ENCODE results near the gene APBA2.
"Not testable (repeated sequence)": the region's sequence is repeated elsewhere in the genome, so short reads cannot be mapped to it uniquely, and the experiment has no call there.

The APBA2 gene

DNA sequence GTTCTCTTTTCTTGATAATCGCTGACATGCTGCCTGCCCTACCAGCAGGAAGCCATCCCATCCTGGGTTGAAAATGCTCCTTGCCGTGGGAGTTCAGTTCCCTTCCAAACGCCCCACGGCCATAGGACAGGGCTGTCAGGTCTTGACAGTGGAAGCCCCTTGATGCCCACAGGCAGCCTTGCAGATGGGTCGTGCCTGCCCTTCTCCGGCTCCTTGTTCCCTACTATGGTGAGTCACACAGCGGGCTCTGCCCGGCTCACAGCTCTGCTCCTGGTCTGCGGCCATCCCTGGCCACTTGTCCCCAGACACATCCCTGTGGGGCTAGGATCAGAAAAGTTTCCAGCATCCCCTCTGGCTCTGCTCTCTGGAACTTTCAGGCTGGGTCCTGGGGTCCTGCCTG, 6.2 kb upstream of the APBA2 start:
- no peak for DNase-seq

DNA sequence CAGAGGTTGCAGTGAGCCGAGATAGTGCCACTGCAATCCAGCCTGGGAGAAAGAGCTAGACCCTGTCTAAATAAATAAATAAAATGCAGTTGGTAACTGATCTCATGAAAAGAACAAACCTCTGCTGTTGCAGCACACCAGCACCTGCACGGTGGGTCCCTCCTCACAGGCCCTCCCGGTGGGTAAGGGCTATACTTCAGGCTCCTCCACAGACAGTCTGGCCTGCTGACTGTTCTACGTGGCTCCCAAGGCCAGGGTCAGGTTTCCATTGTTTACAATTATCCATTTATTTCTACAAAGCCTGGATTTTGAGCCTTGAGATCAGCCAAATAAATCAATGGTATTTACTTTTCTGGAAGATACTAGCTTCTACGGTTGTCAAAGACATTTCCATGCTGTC, 5.1 kb upstream of the APBA2 start:
- no peak for DNase-seq

DNA sequence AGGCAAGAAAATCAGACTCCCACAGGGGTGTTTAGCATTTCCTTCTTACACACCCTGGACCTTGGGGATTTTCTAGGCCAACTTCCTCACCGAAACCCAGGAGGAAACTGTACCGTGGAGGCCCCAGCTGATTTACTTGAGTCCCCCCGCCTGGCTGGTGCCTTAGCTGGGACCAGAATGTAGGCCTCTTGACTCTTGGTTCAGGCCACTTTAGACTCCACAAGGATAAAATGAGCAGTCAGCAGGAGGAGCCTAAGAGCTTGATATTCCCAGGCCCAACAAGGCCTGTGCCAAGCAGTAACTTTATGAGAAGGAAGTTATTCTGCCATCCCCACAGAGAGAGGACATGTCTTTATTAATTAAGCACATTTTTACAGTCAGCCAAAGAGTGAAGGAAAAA, 4.6 kb upstream of the APBA2 start:
- no peak for DNase-seq

DNA sequence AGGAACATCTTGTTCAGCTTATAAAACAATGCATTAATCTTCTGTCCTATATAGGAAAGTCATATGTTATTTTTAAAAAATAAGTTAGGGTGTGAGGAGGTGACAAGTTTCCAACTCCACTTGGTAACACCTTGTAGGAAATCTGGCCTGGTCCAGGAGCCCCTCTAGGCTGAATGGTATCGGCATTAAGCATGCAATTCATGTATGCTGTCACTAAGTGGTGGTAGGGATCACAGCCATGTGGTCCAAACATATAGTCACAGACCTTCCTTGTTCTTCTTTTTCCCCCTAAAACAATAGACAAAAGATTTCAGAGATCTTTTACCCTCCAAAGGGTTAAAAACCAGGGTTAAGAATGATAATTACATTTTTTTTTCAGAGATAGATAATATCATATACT, 4.2 kb upstream of the APBA2 start:
- DNase-seq, result no peak

DNA sequence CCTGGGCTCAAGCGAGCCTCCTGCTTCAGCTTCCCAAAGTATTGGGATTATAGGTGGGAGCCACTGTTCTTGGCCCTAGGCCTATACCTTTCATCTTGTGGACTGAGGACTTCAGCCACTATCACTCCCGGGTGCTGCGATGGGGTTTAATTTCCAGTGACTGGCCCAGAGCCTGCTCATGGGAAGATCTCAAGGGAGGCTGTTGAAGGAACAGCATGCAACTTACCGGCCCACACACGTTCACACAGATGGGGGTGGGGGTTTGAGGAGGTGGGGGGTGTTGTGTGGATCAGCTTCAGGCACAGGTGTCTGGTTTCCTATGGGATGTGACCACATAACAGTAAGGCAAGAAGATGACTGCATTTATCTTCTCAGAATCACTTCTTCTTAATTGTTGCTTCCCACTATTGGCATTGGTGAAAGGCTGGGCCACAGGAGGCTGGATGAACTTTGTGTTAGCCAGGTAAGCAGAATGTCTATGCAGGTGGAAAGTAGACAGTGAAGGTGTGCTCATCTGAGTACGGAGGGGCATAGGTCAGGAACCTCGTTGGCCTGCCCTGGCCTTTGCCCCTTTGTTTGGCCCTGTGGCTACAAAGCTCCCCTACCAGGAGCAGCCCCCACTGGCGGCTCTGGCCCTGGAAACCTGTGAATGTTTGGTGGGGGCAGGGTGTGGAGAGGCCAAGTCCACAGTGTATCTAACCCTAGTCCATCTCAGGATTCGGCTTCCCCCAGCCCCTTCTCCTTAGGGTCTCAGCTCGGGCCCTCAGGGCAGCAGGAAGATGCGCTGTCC, 1.4 kb upstream of the APBA2 start:
- DNase-seq, result no peak

DNA sequence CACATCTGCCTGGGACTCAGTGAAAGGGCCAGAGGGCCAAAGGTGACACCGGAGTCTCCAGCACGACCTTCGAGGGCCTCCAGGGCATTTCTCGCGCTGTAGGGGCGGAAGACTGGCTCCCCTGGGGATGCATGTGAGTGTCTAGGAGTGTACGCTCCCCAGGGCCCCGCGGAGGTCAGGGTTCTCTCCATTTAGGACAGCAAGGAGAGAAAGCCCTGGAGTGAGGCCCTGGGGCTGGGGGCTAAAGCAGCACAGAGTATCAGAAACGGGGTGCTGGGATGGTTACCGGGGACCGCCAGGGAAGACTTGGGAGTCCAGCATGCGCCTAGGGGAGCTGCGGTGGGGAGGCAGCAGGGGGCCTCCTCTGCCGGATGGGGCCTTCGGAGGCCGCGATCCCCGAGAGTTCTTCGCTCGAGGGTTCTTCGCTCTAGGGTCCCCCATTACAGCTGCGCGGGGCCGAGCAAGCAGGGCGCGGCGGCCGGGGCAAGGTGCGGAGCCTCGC, 595 bp upstream of the APBA2 start:
- no peak for DNase-seq

DNA sequence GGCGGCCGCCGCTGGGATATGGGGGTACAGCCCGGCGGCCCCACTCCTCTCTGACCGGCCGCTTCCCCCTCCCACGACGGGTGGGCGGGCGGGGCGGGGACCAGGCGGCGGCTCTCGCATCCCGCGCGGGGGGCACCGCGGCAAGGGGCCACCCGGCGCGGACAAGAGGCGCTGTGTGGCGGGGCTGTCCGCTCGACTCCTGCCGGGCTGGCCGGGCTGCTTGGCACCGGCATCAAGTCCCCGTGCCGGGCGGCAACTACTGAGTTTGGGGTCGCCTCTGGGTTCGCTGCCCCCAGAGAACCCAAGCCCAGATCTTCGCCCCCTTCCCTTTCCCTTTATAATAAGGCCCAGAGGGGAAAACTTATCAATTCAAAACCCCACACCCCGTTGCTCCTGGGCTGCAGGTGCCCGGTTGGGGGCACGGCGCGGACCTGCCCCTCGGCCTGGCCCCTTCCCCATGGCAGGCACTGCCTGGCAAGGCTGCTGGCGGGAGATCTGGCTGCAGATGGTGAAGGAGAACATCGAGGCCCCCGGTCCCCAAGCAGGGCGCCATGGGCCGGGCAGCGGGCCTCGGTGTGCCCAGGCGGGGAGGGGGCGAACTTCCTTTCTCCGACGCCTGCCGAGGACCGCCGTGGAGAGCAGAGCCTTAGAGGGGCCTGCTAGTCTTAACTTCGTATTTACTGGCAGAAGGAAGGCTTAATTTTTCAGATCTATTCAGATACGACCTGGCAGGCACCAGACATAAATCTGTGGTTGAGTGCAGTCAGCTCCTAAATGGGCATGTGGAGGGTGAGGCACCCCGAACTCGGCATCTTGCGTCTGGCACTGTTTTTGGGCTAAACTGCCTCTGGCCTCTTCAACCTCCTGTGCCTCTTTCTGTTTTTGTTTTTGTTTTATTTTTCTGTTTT, 911 bp downstream of the APBA2 start:
- DNase-seq, result no peak

DNA sequence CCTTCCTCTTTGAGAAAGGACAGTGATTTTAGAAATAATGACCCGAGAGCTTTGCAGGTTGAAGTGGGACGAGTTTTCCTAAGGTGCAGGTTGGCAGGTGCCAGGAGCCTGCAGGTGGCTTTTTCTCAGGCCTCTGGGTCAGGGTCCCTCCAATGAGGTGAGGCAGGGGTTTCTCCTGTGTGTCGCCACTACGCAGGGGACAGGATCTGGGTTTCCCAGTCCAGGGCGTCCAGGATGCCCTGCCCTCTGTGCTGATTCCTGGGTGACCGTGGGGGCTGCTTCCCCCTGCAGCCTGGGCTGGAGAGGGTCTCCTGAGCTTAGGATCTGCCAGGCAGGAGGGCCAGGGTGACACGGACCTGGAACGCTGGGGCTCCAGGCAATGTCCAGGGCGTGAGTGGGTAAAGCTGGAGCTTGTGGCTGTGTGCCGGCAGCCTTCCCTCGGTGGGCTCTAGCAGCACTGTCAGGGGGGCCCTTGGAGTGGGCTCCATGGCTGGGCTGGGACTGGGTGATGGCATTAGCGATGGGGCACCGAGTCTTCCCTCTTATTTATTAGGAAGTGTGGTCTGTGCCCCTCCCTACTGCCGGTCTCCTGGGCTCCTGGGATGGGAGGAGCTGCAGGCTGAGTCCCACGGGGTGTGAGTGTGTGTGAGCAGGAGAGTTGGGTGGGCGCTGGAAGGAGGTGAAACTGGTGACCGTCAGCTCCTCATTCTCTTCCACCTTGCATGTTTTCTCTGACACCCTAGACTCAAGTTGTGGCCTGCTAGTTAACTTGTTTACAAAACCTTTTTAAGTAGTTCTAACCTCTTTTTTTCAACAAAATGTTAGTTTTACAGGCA, 1.8 kb downstream of the APBA2 start:
- DNase-seq, result no peak

DNA sequence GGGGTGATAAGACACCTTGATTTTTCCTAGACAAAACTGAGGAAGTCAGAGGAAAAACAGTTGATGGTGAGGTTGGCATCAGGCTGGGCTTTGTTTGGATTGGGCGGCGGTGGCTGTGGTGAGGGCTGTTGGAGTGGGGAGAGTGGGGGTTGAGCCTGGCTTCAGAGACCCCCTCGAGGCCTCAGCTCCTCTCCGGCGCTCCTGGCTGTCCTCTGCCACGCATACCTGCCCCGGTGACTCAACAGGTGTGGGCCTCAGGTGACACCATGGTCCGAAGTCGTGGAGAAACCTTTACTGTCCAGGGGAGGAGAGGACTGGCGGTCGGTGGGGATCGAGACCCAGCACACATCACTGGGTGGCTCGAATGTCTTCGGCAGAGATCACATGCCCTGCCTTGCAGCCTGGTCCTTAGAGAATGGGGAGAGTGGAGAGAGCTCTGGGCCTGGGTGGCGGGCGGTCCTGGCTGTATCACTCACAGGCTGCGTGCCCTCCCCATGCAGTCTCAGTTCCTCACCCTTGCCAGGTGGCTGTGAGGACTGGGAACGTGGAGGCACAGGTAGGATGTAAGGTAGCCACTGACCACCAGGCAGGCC, 2.6 kb downstream of the APBA2 start:
- DNase-seq, result no peak

DNA sequence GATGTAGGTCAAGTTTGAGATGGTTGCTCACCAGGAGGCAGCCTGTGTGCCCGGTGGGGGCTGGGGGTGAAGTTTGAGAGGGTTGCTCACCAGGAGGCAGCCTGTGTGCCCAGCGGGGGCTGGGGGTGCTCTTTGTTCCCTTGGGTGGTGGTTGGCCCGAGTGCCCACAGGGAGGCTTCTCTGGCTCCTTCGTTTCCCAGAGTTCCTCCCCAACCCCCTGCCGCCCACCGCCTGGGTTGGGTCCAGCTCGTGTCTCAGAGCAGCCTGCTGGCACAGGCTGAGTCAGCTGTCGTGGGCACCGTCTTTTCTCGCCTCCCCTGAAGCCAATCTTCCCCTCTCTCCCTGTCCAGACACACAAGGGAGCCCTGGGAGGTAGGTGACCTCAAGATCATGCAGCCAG, 3.1 kb downstream of the APBA2 start:
- no peak for DNase-seq

DNA sequence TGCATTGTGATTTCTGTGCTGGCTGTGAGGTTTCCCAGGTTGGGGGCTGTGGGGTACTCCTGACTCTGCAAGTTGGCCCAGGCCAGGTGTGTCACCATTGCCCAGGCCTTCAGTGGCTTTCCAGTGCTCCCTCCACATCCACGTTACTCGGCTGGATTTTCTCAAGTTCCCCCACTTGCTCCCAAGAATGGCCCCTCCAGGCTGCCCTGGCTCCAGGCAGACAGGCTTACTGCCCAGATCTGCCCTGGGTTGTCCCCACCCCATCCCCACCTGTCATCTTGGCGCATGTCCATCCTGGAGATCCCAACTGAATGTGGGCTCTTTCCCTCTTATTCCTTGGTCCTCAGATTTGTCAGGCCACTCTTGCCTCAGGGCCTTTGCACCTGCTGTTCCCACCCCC, 3.6 kb downstream of the APBA2 start:
- no peak for DNase-seq

DNA sequence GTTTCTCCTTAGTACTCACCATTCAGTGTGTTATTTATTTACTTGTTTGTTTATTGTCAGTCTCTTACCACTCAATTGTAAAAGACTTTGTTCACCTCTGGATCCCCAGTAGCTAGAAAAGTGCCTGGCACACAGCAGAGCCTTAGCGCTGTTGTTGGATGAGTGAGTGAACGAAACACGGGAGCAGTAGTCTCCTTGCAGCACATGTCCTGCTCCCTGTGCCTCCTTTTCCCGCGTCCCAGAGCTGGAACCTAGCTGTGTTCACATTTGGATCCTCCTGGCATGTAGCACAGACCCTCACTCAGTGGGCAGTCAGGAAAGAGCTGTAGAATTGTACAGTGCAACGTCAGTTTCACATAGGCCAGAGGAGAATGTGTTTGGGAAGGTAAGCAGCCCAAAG, 4.1 kb downstream of the APBA2 start:
- DNase-seq, result not testable (repeated sequence)

DNA sequence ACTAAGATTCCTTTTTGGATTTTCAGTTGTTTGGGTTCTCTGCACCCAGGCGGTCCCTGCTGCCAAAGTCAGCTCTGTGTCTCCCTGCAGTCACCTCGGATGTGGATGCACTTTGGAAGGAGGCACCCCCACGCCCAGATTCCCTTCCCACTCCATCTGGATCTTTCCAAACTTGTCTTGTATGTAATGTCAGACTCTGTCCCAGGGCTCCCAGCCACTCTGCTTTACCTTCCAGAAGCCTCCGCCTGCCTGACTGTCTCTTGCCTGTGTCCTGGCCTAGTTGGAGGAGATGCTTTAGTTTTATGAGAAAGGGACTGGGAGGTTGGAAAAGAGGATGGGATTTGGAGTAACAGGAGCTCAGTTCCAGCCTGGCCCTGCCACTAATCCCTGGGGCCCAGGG, 4.5 kb downstream of the APBA2 start:
- not testable (repeated sequence) for DNase-seq

DNA sequence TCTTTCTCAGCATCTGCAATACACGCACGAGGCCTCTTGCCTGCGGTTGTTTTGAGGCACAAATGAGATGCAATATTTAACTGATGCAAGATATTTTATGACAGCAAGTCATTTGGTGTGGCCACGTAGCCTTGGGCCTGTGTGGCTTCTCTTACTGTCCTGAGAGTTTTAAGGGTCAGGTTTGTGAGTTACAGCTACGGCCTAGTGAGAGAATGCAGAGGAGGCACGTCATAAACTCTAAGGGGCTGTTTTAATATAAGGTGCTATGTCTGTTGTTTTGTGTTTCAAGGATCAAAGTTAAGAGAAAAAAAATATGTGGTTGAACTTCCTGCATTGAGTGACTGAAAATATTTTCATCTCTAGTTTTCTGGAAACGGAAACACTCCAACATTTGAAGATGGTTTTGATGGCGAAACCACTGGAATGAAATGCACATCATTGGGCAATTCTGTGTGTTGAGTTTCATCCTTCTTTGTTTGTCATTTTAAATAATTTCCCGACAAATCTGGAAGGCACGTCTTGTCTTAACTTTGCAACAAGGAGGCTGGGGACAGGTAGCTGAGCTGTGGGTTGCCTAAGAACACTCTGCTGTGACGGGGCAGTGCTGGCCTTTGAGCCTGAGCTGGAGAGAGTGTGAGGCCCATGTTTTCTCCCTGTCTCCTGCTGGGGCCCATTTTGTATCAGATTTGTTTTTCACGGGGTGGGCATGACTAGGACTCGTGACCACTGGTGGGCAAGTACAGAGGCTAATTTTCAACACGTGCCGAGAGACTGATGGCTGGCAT, 5.1 kb downstream of the APBA2 start:
- no peak for DNase-seq

DNA sequence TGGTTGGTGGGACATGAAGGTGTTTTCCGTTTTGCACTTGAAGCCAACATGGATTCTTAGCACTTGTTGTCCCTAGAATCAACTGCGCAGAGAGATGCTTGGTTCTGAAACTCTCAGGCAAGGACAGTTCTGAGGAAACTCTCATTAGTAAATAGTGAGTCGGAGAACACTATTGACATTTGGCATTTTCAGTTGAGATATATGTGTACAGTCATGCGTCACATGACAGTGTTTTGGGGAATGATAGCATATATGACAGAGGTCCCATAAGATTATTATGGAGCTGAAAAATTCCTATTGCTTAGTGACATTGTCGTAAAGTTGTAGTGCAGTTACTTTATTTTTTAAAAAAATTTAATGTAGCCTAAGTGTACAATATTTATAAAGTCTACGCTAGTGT, 5.8 kb downstream of the APBA2 start:
- no peak for DNase-seq

DNA sequence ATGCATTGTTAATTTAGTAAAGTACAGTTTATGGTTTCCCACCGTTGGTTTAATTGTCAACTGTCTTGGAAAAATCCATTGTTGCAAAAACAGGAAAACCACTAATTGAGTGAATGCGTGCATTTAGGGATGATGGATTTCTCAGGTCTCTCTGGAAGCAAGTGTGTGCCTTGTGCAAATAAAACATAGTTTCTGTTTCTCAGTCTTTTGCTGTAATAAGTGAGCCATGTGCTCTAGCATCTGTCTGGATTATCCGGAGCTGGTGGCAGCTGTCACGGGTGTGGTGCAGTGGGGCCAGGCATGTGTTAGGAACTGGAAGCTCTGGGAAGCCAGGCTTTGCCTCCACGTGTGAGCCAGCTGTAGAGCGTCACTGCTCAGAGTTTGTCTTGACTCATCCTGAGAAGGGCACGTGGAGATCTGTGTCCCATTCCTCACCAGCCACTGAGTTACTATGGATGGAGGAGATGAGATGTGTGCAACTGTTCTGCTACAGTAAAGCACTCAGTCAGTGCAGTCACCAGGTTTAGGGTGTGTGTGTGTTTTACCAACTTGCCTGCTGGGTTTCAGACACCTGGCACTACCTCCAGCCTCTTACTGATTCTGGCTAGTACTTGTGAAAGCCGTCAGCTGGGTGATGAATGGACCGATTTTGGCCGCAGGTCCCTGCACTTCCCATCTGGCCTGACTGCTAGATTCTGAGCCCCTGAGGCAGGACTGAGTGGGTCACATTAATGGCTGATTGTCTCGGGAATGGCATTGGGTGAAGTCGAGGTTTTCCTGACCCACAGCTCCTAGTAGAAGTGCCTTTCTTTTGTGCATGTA, 7.2 kb downstream of the APBA2 start:
- DNase-seq, result no peak

DNA sequence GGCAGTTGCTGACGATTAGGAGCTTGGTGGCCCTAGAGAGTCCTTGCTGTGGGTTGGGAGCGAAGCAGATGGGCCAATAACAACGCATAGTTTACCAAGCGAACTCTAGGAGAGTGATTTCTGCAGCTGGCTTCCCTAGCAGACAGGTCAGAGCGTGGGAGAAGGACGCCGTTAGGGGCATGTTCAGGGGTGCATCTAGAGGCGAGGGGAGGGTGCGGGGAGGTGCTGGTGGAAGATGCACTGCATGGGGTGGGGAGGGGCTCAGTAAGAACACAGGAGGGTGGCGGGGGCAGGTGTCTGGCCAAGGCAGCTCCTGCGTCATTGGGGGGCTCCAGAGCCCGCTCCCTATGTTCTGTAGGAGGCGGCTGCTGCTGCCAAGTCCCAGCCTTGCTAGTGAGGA, 8.9 kb downstream of the APBA2 start:
- DNase-seq, result no peak

DNA sequence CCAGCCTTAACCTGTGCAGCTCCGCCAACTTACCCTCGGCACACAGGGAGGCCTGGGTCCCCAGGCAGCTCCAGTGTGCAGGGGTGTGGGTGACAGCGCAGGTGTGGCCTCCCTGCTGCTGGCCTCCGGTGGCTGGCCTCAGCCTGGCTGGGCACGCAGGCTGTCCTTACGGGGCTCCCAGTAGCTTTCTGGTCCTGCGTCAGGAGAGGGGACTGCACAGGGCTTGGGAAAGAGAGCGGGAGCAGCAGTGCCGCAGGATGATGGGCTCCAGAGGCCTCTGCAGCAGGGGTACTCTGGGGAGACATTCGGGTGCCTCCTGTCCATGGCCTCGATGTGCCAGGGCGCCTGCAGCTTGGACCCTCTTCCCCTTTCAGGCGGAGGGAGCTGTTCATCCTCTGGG, 9.4 kb downstream of the APBA2 start:
- DNase-seq, result no peak

DNA sequence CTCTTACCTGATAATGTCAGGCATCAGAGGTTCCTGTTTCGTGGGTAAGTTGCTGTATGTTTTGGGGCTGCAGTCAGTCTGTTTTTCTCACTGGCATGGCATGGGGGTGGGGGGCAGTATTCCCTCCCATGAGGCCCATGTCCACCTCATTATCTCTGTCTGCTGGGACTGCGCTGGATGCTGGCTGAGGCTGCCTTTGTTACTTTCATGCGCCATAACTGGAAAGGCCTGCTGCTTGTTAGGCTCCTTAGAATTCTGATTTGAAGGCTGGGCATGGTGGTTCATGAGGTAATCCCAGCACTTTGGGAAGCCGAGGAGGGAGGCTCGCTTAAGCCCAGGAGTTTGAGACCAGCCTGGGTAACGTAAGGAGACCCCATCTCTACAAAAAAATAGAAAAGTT, 9.8 kb downstream of the APBA2 start:
- no peak for DNase-seq

DNA sequence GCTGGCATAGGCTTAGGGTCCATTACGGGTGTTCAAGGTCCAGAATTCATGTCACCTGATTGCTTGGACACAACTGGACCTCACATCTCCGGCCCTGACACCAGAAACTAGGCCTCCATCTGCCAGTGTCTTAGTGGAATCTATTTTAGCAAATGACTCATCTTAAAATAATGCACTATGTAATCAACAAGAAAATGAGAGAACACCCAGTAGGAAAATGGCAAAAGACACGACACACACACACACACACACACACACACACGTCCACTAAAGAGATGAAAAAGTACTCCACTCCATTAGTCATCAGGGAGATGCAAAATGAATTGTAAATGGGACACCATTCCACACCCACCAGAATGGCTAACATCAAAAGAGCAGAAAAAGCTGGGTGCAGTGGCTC, 11.2 kb downstream of the APBA2 start:
- no peak for DNase-seq
